GM12892 (cell line): ENCODE data around the gene BRPF3.

Experiments
- POLR2A ChIP-seq: IDR thresholded peaks from 2 replicates; pipeline ENCODE4 v1.6.1; 2011; ENCODE audit warnings: low read depth, low read length, control low read depth
- POLR2AphosphoS5 ChIP-seq: IDR thresholded peaks from 2 replicates; pipeline ENCODE4 v1.6.1; 2011; ENCODE audit warnings: low read depth, low read length, control low read depth
- TAF1 ChIP-seq: IDR thresholded peaks from 2 replicates; pipeline ENCODE4 v1.6.1; 2011; ENCODE audit warnings: low read depth, mild to moderate bottlenecking, control low read depth, low read length, borderline replicate concordance

- TF ChIP-seq POLR2AphosphoS5 (no peak), POLR2A (no peak), TAF1 (no peak)
Observed at GRCh38 chr6:36154286-36154685, 42.3 kb upstream of the BRPF3 start.
